Activated CD4-positive, alpha-beta T cell treated with anti-CD3 and anti-CD28 coated beads, Interleukin-2, amount 50 U/mL, for 4 hours (primary cell): Measurements from ENCODE around the gene SORCS2.

Source experiments
- DNase-seq, 2 experiments: peaks; one replicate each; pipeline ENCODE4 v3.0.0-alpha.2; 2020

Gene SORCS2

DNA sequence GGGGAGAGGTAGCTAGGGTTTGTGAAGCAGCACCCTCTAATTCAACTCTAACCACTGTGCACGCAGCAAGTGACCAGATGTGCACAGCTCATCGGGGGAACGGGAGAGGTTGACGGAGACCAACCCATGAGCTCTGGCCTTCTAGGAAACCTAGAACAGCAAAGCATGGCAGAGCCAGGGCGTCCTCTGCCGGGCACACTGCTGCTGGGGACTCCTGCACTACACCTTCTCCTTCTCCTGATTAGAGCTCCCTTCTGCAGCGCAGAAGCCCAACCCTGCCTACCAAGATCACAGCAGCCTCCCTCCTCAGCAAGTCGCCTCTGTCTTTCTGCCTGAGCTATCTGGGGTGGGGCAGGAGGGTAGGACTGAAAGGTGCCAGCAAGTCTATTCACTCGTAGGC, 494.7 kb downstream of the SORCS2 start:
- DNase-seq = no peak

- no peak for DNase-seq
These were observed 495.5 kb downstream of the SORCS2 start for GRCh38 chr4:7687796-7688195.

DNA sequence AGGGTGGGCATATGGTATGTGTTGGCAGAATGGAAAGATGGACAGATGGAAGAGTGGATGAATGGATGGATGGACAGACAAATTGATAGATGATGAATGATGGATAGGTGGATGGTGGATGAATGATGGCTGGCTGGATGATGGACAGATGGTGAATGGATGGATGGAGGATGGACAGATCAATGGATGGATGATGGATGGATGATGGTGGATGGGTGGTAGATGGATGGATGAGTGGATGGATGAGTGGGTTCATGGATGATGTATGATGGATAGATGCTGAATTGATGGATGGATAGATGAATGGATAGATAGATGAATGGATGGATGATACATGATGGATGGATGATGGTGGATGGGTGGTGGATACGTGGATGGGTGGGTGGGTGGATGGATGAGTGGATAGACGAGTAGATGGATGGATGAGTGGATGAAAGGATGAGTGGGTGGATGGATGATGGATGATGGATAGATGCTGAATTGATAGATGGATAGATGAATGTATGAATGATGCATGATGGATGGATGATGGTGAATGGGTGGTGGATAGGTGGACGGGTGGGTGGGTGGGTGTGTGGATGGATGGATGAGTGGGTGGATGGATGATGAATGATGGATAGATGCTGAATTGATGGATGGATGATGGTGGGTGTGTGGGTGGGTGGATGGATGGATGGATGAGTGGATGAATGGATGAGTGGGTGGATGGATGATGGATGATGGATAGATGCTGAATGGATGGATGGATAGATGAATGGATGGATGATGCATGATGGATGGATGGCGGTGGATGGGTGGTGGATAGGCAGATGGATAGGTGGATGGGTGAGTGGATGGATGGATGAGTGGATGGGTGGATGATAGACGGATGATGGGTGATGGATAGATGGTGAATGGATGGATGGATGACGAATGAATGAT, 497.7 kb downstream of the SORCS2 start:
- no peak for DNase-seq

GRCh38 chr4:7691061-7691460, 498.7 kb downstream of the SORCS2 start:
- DNase-seq = no peak

DNA sequence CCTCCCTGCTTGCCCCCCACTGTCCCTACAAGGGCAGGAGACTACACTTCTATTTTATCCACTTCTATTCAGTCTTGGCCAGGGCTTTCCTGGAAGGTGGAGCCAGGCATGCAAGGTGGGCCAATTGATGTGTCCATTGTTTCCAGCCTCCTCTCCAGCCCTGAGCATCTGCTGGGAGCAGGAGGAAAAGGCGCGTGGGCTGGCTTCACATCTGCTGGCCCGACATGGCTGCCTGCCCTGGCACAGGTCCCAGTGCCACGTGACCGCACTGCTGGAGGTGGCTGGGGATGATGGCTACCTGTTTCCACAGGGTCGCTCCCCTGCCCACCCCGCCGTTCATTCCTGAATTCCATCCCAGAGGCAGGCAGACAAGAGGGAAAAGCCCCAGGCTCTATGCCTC, 499.6 kb downstream of the SORCS2 start:
- DNase-seq = no peak

GRCh38 chr4:7692451-7693236, 500.3 kb downstream of the SORCS2 start:
- no peak for DNase-seq

DNA sequence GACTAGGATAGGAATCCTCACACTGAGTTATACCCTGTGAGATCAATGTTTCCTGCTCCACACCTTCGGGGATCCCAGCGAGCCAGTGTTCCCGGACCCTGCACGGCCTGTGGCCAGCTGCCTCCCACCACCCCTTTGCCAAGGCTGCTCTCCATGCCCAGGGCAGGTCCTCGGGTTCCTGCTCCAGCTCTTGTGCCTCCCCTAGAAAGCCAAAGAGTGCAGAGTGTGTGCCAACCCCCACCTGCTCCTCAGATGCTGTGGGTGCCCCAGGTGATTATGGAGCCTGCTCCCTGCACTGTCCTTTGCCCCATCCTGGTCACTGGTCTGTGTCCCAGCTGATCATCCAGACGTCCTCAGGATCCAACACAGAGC, 500.9 kb downstream of the SORCS2 start:
- DNase-seq = no peak

DNA sequence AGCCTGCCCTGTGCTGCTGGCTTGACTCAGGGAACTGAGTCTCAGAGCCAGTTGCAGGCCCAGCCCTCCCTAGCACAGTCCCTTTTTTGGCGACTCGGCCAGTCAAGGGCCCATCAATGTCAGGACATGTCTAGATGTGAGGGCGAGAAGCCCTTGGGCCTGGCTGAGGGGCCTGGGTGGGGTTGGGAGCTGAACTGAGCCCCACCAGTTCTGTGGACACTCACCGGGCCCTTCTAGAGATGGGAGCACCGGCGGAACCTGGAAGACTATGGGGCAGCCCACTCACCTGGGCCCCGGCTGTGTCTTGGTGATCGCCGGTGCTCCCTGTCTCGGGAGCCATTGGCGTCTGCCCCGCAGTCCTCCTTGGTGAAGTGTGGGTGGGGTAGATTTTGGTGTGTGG, 501.4 kb downstream of the SORCS2 start:
- DNase-seq = no peak

DNA sequence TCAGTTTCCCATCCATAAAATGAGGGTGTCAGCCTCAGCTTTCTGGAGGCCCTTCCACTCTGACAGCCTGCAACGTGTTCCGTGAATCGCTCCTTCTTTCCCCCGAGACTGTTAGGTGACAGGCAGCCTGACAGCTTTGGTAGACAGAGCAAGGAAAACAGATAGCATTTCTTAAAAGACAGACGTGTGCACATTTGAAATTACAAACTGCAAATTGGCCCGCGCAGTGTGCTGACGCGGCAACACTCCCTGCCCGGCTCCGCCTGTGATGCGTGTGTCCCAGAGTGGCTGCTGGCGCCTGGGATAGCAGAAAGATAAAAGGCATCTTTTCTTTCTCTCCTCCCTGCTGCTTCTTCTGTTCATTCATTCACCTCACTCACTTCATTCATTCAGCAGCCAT, 502.0 kb downstream of the SORCS2 start:
- no peak for DNase-seq

DNA sequence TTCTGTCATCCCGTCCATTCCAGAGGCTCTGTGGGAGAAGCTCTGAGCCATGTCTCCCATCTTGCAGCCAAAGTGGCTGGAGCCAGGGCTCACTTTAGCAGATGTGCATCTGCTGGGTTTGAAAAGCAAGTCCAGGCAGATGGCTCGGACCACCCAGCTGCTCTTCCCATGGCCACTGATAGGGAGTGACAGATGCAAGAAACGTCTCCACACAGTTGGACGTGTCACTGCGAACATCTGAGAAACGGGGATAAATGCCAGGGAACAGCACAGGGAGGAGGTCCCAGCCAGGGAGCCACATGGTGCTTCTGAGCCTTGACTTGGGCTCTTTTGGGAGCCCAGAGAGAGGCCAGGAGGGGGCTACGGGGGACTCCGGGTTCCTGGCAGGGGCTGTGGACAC, 505.0 kb downstream of the SORCS2 start:
- DNase-seq = no peak

DNA sequence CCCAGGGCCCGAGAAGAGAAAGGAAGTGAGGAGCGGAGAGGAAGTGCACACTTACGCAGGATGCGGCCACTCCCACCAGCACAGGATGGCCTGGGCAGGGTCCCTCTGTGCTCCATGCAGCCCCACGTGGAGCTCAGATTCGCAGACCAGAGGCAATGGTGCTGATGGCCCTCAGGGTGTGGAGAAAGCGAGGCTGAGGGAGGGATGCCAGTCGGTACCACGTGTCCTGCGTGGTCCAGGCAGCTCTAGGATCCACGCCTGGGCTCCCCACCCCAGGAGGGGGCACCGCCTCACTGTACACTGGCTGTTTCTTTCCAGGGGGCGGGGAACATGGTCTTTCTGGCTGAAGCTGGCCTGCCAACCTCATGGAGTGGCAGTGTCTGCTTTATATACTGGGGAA, 505.5 kb downstream of the SORCS2 start:
- DNase-seq = no peak

- no peak for DNase-seq
These were observed 506.2 kb downstream of the SORCS2 start for GRCh38 chr4:7698584-7698983.

- DNase-seq = no peak
These were observed 506.7 kb downstream of the SORCS2 start for GRCh38 chr4:7699031-7699430.

GRCh38 chr4:7699825-7700224, 507.5 kb downstream of the SORCS2 start:
- DNase-seq = no peak

GRCh38 chr4:7700665-7701064, 508.3 kb downstream of the SORCS2 start:
- no peak for DNase-seq

DNA sequence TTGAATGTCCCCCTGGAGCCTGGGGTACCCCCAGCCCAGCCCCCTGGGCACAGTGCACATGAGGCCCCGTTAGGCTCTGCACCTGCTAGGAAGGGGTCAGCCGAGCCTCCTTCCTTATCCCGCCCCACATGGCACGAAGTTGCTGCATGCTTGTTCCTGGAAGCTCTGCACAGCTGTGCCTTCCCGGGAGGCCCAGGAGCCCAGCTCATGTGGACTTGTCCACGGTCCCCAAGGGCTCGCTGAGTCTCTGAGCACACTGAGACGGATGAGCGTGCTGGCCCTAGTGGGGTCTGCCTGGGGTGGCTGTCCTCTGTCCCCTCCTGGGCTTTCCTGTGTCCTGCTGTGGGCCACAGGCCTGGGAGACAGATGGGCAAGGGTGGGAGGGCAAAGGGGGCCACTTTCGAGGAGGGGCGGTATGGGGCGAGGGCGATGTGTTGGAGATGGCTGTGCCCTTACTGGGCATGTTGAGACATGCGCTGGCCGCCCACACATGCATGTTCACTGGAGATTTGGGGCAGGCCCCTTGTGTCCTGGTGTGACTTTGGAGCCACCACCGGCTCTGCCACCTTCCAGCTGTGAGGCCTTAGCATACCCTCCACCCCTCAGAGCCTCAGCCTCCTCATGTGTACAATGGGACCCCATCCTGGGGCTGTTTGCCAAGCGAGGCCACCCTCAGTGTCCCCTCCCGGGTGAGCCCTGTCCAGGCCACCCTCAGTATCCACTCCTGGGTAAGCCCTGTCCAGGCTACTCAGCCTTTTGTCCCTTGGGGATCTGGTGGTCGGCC, 509.7 kb downstream of the SORCS2 start:
- DNase-seq = no peak

DNA sequence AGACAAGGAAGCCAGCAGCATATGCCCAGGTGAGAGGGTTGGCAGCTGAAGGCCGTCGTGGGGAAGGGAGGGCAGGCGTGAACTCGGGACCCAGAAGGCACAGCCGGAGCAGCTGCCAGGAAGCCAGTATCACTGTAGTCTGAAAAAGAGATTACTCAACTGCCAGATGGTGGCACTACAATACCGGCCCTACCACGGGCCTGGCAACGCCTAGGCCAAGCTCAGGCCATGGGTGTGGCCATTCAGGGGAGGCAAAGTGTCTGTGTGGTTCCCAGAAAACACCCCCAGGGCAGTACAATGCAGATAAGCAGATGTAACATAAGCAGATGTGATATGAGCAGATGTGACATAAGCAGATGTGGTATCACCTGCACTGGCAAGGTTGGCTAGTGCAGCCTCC, 511.4 kb downstream of the SORCS2 start:
- no peak for DNase-seq

DNA sequence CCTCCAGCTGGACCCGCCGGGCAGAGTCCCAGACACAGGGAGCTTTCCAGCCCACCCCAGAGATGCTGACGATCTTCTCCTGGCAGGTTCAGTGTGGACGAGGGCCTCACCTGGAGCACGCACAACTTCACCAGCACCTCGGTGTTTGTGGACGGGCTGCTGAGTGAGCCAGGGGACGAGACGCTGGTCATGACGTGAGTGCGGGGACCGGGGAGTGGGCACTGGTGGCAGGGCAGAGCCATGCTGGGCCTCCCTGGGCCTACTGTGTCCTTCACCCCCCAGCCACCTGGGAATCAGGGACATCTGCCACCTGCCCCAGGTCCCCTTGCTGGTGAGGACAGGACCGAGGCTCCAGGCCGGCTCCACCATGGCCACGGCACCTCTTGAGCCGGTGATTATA, 511.8 kb downstream of the SORCS2 start:
- no peak for DNase-seq

DNA sequence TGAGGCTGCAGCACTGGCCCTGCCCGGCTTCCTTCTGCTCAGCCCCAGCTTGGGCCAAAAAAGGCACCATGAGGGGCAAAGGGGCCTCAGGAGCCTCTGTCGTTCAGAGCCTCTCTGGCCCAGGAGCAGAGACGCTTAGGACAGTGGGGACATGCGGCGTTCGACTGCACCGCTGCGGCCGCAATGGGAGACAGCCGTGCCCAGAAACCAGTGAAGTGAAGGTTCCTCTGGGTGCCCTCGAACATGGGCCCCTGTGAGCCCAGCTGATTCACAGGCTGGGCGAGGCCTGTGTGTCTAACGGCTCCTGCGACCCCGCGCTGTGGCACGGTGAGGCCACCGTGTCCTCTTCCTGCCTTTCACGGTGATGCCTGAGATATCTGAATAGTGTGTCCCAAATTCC, 512.3 kb downstream of the SORCS2 start:
- DNase-seq = no peak

- DNase-seq = no peak
These were observed 512.7 kb downstream of the SORCS2 start for GRCh38 chr4:7705062-7705461.

GRCh38 chr4:7705593-7705992, 513.3 kb downstream of the SORCS2 start:
- DNase-seq = no peak

DNA sequence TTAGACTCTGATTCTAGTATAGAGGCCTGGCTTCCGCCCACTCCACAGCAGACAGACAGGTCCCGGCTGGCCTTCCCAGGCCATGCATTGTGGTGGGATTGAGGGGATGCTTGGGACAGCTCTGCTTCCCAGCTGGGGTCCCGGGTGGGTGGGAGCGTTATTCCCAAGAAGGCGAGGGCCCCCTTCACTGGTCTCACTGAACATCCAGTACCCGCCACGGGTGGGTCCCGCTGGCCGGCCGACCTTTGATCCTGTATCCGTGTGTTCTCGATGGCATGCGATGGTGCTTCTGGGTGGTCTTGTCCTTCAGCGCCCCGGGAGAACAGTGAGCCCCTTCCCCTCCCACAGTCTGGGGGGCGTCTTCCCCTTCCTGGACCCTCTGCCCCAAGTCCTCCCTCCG, 515.9 kb downstream of the SORCS2 start:
- no peak for DNase-seq

GRCh38 chr4:7708981-7709380, 516.6 kb downstream of the SORCS2 start:
- DNase-seq = no peak

- no peak for DNase-seq
These were observed 517.1 kb downstream of the SORCS2 start for GRCh38 chr4:7709431-7709830.
